Stimulated activated CD8-positive, alpha-beta memory T cell treated with anti-CD3 and anti-CD28 coated beads, Interleukin-15, amount 100 ng/mL, for 4 hours (primary cell): Measurements from ENCODE around the gene NCBP3.

Source experiments
- DNase-seq, 2 donors: peaks; one replicate each; pipeline ENCODE4 v3.0.0-alpha.2; 2020; ENCODE audit warnings: low read depth in 2 of 2

Gene NCBP3

DNA sequence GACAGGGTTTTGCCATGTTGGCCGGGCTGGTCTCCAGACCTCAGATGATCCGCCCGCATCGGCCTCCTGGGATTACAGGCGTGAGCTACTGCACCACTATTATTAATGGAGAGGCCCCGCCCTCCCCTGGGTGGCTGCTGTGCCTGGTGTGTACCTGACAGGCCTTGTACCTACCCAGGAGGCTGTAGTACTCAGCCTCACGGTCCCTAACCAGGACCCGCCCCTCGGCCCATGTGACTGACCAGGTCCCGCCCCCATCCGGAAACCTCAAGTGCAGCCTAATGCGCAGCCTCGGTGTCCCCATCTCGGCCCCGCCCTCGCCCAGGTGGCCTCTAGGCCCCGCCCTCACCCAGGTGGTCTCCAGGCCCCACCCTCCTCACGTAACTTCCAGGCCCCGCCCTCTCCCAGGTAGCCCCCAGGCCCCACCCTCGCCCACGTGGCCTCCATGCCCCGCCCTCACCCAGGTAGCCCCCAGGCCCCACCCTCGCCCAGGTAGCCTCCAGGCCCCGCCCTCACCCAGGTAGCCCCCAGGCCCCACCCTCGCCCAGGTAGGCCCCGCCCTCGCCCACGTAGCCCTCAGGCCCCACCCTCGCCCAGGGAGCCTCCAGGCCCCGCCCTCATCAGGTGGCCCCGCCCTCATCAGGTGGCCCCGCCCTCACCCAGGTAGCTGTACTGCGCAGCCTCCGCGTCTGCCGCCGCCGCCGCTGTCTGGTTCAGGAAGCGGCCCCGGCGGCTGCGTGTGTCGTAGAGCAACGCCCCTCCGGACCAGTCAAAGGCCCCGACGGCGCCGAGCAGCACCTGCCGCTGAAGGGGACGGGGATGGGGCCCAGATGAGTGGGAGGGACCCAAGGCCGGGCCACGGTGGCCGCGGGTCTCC, 91.3 kb downstream of the NCBP3 start:
- peak; percentile 39 to 42 for DNase-seq

GRCh38 chr17:3754066-3754457, 92.0 kb downstream of the NCBP3 start:
- DNase-seq, result no peak

DNA sequence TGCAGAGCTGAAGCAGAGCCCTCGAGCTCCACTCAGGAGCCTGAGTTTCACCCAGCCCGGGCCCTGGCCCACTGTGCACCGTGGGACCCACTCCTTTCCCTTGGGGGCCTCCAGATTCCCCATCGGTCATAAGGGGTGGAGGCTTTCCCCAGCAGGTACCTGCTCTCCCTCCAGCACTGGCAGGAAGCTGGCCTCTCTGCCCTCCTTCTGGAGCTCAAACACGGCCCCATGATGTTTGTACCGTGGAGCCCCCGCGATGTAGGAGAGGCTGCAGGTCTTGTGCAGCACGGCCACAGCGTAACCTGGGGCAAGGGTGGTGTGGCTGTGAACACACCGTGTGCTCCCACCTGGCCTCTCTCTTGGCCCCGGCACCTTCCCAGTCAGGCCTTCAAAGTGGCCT, 92.4 kb downstream of the NCBP3 start:
- no peak for DNase-seq
